Measurements from ENCODE around the gene KCNMA1. TPM values are rescaled to one million over a fixed set of nuclear protein-coding genes. Genes with fewer than 3 reads are reported as not detected.

Gene KCNMA1
- total RNA-seq, 3 donors from 2014 or later (not counting 1 experiment from before 2014, with no cell fraction given) = 0.40 to 1.8 (median 0.63) TPM

DNA sequence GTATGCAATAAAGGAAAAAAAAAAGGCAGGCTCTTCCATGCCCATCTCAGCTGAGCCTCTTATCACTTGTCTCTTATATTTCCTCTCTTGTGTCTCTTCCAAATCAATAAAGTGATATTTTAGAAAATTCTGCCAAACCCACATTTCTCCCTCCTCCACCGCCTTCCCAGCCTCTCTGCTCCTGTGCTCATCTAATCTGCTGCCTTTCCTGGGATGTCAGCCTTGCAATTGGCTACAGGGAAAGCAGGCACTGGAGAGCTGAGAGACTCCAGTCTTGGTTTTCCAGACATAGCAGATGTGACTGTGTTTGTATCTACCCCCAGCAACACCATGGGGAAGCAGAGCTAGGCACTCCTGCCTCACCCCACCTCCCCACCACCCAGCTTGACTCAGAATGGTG lies 298.4 kb downstream of the KCNMA1 start:
- ATAC-seq (no peak), DNase-seq (no peak)
- Mint-ChIP-seq H3K27me3 (ENCODE audit: low read depth in 2 of 2) (peaks cover 5 to 19% of the 10 kb centered on the region in 2 donors), H3K4me1 (no peaks in the 10 kb centered on the region), H3K36me3 (no peaks in the 10 kb centered on the region), H3K9me3 (no peaks in the 10 kb centered on the region), H3K27ac (no peak overlapping the region), H3K4me3 (no peak overlapping the region)
- Histone ChIP-seq H3K4me1 (ENCODE audit: control insufficient read depth, insufficient read depth, low read length) (no peaks in the 10 kb centered on the region), H3K36me3 (ENCODE audit: control insufficient read depth, insufficient read depth, low read length) (no peaks in the 10 kb centered on the region), H3K27me3 (ENCODE audit: control insufficient read depth, insufficient read depth, low read length) (no peaks in the 10 kb centered on the region), H3K4me3 (ENCODE audit: low read length) (no peak overlapping the region), H3K27ac (ENCODE audit: low read length) (no peak overlapping the region), H3K9me3 (ENCODE audit: control insufficient read depth, insufficient read depth, low read length) (no peaks in the 10 kb centered on the region)
- intact Hi-C loops (cut with micrococcal nuclease) = no loop called here
- no peak for TF ChIP-seq CTCF (IDR thresholded peaks at IDR 0.05)
- 95% methylated on average over 1 of the region's 1 CpG for WGBS (ENCODE audit: insufficient coverage)

DNA sequence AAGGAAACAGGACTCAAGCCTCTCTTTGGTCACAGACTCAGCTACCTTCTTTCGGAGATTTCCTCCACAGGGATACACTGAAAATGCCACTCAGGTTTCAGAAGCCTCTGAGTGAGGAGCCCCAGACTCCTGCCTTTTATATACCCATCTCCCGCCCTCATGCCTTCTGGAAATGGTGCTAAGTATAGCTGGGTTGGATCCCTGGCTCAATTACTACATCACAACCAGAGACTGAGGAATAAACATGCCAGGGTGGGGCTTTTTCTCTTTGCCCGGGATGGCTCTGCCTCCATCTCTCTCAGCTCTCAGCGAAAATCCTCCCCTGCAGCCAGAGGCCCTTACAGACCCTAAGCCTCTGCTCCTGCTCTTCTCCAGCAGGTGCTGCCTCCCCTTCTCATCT lies 299.5 kb downstream of the KCNMA1 start:
- H3K27ac ChIP-seq (ENCODE audit: low read length) = no peak overlapping the region
- TF ChIP-seq CTCF (IDR thresholded peaks at IDR 0.05) = no peak
- Mint-ChIP-seq H3K27ac (no peak overlapping the region), H3K4me3 (no peak overlapping the region), H3K36me3 (no peaks in the 10 kb centered on the region), H3K9me3 (no peaks in the 10 kb centered on the region), H3K27me3 (ENCODE audit: low read depth in 2 of 2) (peaks cover 5 to 19% of the 10 kb centered on the region in 2 donors), H3K4me1 (no peaks in the 10 kb centered on the region)
- whole genome bisulfite sequencing (ENCODE audit: insufficient coverage) = 81% methylated on average over 4 of the region's 4 CpGs
- intact Hi-C loops (cut with micrococcal nuclease) = no loop called here
- H3K4me3 ChIP-seq (ENCODE audit: low read length) = no peak overlapping the region
- no peaks in the 10 kb centered on the region for H3K4me1 ChIP-seq (ENCODE audit: control insufficient read depth, insufficient read depth, low read length)
- no peaks in the 10 kb centered on the region for H3K27me3 ChIP-seq (ENCODE audit: control insufficient read depth, insufficient read depth, low read length)
- no peaks in the 10 kb centered on the region for H3K9me3 ChIP-seq (ENCODE audit: control insufficient read depth, insufficient read depth, low read length)
- ATAC-seq = no peak
- no peak for DNase-seq
- H3K36me3 ChIP-seq (ENCODE audit: control insufficient read depth, insufficient read depth, low read length) = no peaks in the 10 kb centered on the region

GRCh38 chr10:77334501-77334900 lies 303.1 kb downstream of the KCNMA1 start:
- Histone ChIP-seq H3K27ac (ENCODE audit: low read length) (no peak overlapping the region), H3K36me3 (ENCODE audit: control insufficient read depth, insufficient read depth, low read length) (no peaks in the 10 kb centered on the region), H3K27me3 (ENCODE audit: control insufficient read depth, insufficient read depth, low read length) (no peaks in the 10 kb centered on the region), H3K9me3 (ENCODE audit: control insufficient read depth, insufficient read depth, low read length) (no peaks in the 10 kb centered on the region), H3K4me1 (ENCODE audit: control insufficient read depth, insufficient read depth, low read length) (no peaks in the 10 kb centered on the region), H3K4me3 (ENCODE audit: low read length) (no peak overlapping the region)
- TF ChIP-seq CTCF (IDR thresholded peaks at IDR 0.05) = no peak
- no peaks in the 10 kb centered on the region for H3K36me3 Mint-ChIP-seq
- no peaks in the 10 kb centered on the region for H3K9me3 Mint-ChIP-seq
- no peaks in the 10 kb centered on the region for H3K4me1 Mint-ChIP-seq
- no peak overlapping the region for H3K27ac Mint-ChIP-seq
- H3K27me3 Mint-ChIP-seq (ENCODE audit: low read depth in 2 of 2) = peaks cover 5 to 11% of the 10 kb centered on the region in 2 donors
- intact Hi-C loops (cut with micrococcal nuclease) = no loop called here
- no peak overlapping the region for H3K4me3 Mint-ChIP-seq
- WGBS (ENCODE audit: insufficient coverage) = no CpG with 5 or more reads among the region's 2 CpGs
- DNase-seq = no peak
- no peak for ATAC-seq

DNA sequence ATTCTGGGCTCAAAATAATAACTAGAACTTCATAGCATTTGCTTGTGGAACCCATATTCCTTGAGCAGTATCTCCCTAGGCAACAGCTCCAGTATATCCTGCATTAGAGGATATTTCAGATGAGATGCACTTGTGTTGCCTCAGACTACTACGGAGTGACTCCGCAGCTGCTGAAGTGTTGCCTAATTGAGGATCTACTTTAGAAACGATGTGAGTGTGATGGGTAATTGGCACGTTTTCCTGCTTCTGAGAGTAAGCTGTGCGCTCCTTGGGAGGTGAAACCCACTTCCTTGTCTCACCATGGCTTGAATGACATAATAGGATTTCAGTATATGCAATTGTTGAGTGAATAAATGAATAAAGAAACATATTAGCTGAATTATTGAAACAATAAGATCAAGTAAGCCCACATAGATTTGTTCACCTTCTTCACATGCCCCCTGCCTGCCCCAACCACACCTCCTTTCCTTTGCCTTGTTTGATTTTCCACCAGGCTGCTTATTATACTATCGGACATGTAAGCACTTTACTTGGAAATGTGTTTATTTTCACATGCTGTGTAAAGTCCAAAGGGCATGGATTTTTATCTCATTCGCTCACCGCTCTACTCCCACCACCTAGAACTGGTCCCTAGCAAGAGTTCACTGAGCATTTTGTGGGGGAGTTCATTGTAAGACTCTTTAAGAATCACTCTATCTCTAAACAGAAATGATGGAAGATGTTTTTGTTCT lies 303.8 kb downstream of the KCNMA1 start:
- no peak overlapping the region for H3K27ac Mint-ChIP-seq
- 73% methylated on average over 6 of the region's 8 CpGs for WGBS (ENCODE audit: insufficient coverage)
- peaks cover 4 to 6% of the 10 kb centered on the region in 2 donors for H3K27me3 Mint-ChIP-seq (ENCODE audit: low read depth in 2 of 2)
- Histone ChIP-seq H3K27me3 (ENCODE audit: control insufficient read depth, insufficient read depth, low read length) (no peaks in the 10 kb centered on the region), H3K36me3 (ENCODE audit: control insufficient read depth, insufficient read depth, low read length) (no peaks in the 10 kb centered on the region), H3K4me3 (ENCODE audit: low read length) (no peak overlapping the region), H3K9me3 (ENCODE audit: control insufficient read depth, insufficient read depth, low read length) (no peaks in the 10 kb centered on the region), H3K4me1 (ENCODE audit: control insufficient read depth, insufficient read depth, low read length) (no peaks in the 10 kb centered on the region), H3K27ac (ENCODE audit: low read length) (no peak overlapping the region)
- intact Hi-C loops (cut with micrococcal nuclease) = no loop called here
- no peaks in the 10 kb centered on the region for H3K4me1 Mint-ChIP-seq
- no peak overlapping the region for H3K4me3 Mint-ChIP-seq
- ATAC-seq (no peak), DNase-seq (no peak)
- H3K36me3 Mint-ChIP-seq = no peaks in the 10 kb centered on the region
- H3K9me3 Mint-ChIP-seq = no peaks in the 10 kb centered on the region
- TF ChIP-seq CTCF (IDR thresholded peaks at IDR 0.05) = no peak
